ENCODE data around the gene ADAMTS2.

GRCh38 chr5:179278119-179278518 lies 67.1 kb downstream of the ADAMTS2 start:
- no peak for TF ChIP-seq CTCF (IDR thresholded peaks at IDR 0.05; ENCODE audit: low read length)
- TF ChIP-seq EZH2 (IDR thresholded peaks at IDR 0.05; ENCODE audit: borderline replicate concordance, low read length): no peak

Measured in OCI-LY1 (cell line).